ENCODE measurements around the gene SUMF2. TPM values are rescaled to one million over a fixed set of nuclear protein-coding genes. Genes with fewer than 3 reads are reported as not detected.
A peak's percentile ranks its signal among the peaks of the same experiment; 100 is the strongest.
"Not testable (repeated sequence)": the region's sequence is repeated elsewhere in the genome, so short reads cannot be mapped to it uniquely, and the experiment has no call there.

The SUMF2 gene
- 153 to 156 TPM (median 156 TPM) in 3 replicates for total RNA-seq

DNA sequence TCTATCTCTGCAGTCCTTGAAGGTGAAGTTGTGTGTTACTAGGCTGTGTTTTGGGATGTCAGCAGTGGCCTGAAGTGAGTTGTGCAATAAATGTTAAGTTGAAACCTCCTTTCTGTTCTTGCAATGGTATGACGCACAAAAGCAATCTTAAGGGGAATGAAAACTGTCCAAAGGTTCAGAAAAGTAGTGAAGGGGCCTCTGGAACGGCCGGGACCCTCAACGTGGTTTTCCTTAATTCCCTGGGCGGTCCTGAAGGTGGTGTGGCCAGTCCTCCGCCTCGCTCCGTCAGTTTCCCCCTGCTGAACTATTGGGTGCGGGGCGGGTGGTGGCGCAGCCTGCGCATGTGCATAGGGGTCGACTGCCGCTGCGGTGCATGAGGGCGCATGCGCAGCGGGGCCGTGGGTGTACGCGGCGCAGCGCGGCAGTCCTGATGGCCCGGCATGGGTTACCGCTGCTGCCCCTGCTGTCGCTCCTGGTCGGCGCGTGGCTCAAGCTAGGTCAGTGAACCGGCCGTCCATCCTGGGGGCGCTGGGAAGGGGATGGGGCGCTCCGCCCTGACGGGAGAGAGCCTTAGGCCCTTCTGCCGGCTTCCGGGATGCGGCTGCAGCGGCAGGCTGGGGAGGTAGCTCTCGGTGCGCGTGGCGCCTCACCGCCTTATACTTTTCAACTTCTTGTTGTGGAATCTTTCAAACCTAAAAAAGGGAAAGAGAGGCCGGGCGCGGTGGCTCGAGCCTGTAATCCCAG is at the start of gene SUMF2:
Gene SUMF2, plus strand, starts transcription at position 405 of the 744 bp plus-strand sequence. Its CDS starts 26 bp downstream, at position 431.
- H3K27ac Mint-ChIP-seq: peak within 1 kb of the TSS; percentile 98
- peak; percentile 90 to 95 for DNase-seq (ENCODE audit: low spot score in 2 of 2, unreplicated experiment in 2 of 2)
- H3K4me3 Mint-ChIP-seq: peak within 1 kb of the TSS; percentile 94
- H3K4me1 Mint-ChIP-seq: peaks cover 22% of the 10 kb centered on the region
- H3K9me3 Mint-ChIP-seq: no peaks in the 10 kb centered on the region
- H3K36me3 Mint-ChIP-seq: peaks cover 29% of the 10 kb centered on the region
- no peaks in the 10 kb centered on the region for H3K27me3 Mint-ChIP-seq (ENCODE audit: low read depth)
- TF ChIP-seq CTCF (IDR thresholded peaks at IDR 0.05; ENCODE audit: unreplicated experiment): no peak

DNA sequence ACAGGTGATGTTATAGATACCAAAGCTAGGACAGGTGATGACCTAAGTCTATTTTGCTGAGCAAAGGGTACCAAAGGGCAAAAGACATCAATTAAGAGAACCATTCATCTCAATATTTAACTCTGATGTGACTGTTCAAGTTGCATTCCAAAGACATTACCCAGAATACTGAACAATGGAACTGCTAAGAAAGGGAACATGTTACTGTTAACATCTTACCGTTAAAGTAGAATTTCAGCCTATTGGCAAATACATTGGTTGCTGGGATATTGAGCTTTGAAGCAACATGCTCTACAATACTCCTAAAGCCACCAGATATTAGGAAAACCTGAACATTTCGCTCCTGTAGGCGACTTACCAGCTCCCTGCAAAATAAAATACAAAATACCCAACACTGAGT is 47.1 kb upstream of the SUMF2 start:
- peaks cover 11% of the 10 kb centered on the region for H3K36me3 Mint-ChIP-seq
- not testable (repeated sequence) for H3K27me3 Mint-ChIP-seq (ENCODE audit: low read depth); H3K27ac Mint-ChIP-seq; H3K4me1 Mint-ChIP-seq; H3K4me3 Mint-ChIP-seq; H3K9me3 Mint-ChIP-seq; DNase-seq (ENCODE audit: low spot score in 2 of 2, unreplicated experiment in 2 of 2)

- Mint-ChIP-seq H3K27me3 (ENCODE audit: low read depth) (no peaks in the 10 kb centered on the region), H3K27ac (no peak overlapping the region), H3K4me3 (no peak overlapping the region), H3K36me3 (peaks cover 2% of the 10 kb centered on the region), H3K9me3 (no peaks in the 10 kb centered on the region), H3K4me1 (no peaks in the 10 kb centered on the region)
- no peak for TF ChIP-seq CTCF (IDR thresholded peaks at IDR 0.05; ENCODE audit: unreplicated experiment)
- DNase-seq (ENCODE audit: low spot score in 2 of 2, unreplicated experiment in 2 of 2): no peak
Observed at GRCh38 chr7:56019501-56019900, 44.6 kb upstream of the SUMF2 start.

GRCh38 chr7:56023500-56023899 is 40.6 kb upstream of the SUMF2 start:
- Mint-ChIP-seq H3K27ac (no peak overlapping the region), H3K4me1 (peaks cover 2% of the 10 kb centered on the region), H3K9me3 (no peaks in the 10 kb centered on the region), H3K4me3 (no peak overlapping the region), H3K27me3 (ENCODE audit: low read depth) (no peaks in the 10 kb centered on the region), H3K36me3 (peaks cover 7% of the 10 kb centered on the region)
- no peak for TF ChIP-seq CTCF (IDR thresholded peaks at IDR 0.05; ENCODE audit: unreplicated experiment)
- DNase-seq (ENCODE audit: low spot score in 2 of 2, unreplicated experiment in 2 of 2): no peak

DNA sequence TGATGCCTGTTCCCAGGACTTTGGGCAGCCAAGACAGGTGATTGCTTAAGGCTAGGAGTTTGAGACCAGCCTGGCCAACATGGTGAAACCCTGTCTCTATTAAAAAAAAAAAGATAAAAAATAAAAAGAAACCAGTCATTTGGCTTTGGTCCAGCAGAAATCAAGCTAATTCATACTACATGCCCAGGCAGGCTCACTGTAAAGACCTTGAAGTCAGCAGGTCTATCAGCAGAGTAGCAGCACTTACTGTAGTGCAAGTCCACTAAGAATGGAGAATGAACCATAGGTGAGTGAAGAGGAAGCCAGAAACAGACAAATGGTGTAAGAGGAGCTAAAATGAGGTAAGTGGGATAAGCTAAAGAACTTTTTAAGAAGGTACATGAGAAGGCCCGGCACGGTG is 37.5 kb upstream of the SUMF2 start:
- no peaks in the 10 kb centered on the region for H3K27me3 Mint-ChIP-seq (ENCODE audit: low read depth)
- no peaks in the 10 kb centered on the region for H3K9me3 Mint-ChIP-seq
- H3K4me1 Mint-ChIP-seq: peaks cover 2% of the 10 kb centered on the region
- H3K4me3 Mint-ChIP-seq: no peak overlapping the region
- H3K27ac Mint-ChIP-seq: peak overlapping the region; percentile 56
- H3K36me3 Mint-ChIP-seq: peaks cover 17% of the 10 kb centered on the region
- no peak for DNase-seq (ENCODE audit: low spot score in 2 of 2, unreplicated experiment in 2 of 2)
- TF ChIP-seq CTCF (IDR thresholded peaks at IDR 0.05; ENCODE audit: unreplicated experiment): no peak

DNA sequence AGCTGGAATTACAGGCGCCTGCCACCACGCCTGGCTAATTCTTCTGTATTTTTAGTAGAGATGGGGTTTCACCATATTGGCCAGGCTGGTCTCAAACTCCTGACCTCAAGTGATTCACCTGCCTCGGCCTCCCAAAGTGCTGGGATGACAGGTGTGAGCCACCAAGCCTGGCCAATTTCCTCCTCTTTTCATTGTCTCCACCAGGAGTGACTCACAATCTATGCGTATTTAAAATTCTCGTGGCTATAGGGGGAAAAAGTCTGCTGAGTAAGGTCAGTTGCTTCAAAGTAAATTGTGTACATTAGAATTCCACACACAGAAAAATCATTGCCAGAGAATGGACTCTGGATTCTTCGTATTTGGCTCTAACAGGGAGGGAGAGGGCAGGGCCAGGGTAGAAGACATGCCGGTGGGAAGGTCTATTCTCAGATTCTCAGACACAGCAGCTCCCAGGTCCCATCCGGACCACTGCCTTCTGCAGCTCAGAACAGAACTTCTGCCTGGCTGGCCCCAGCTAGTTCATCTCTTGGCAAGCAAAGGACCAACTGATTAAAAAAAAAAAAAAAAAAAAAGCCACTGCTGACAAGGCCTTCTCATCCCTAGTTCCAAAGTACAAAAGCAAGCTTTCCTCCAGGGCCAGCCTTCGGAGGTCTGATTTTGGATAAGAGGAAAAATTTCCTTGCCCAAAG is 35.0 kb upstream of the SUMF2 start:
- no peaks in the 10 kb centered on the region for H3K9me3 Mint-ChIP-seq
- TF ChIP-seq CTCF (IDR thresholded peaks at IDR 0.05; ENCODE audit: unreplicated experiment): no peak
- H3K27me3 Mint-ChIP-seq (ENCODE audit: low read depth): no peaks in the 10 kb centered on the region
- H3K27ac Mint-ChIP-seq: no peak overlapping the region
- DNase-seq (ENCODE audit: low spot score in 2 of 2, unreplicated experiment in 2 of 2): no peak
- peaks cover 6% of the 10 kb centered on the region for H3K4me1 Mint-ChIP-seq
- H3K4me3 Mint-ChIP-seq: no peak overlapping the region
- H3K36me3 Mint-ChIP-seq: peaks cover 20% of the 10 kb centered on the region

Data from mesothelial cell of epicardium (in vitro differentiated cells).